Heart right ventricle (tissue), 16 donors: Measurements from ENCODE around the gene VPREB3. TPM values are rescaled to one million over a fixed set of nuclear protein-coding genes. Genes with fewer than 3 reads are reported as not detected.

Experiments
- ATAC-seq, 8 donors: fragments of 200-7000 bp; cut with Tn5 transposase; one replicate each; pipeline ENCODE4 v1.9.1; 2020; ENCODE audit warnings: mild to moderate bottlenecking in 8 of 8, moderate library complexity in 8 of 8, moderate number of reproducible peaks in 1 of 8
- DNase-seq, 2 donors: peaks; one replicate each; pipeline ENCODE4 v3.0.0-alpha.2; 2020
- H3K27ac ChIP-seq, 10 donors: fragments of 200-600 bp; sonication (generic) in 2 of 10; one replicate each; pipeline versions ENCODE4 v1.5.0 to v1.8.0; 2020 to 2022; ENCODE audit warnings: mild to moderate bottlenecking in 3 of 10
- H3K27me3 ChIP-seq, 7 donors: fragments of 200-600 bp; one replicate each; pipeline ENCODE4 v1.8.0; 2021 to 2022; ENCODE audit warnings: mild to moderate bottlenecking in 2 of 7
- H3K36me3 ChIP-seq, 9 donors: fragments of 200-600 bp; sonication (generic) in 1 of 9; one replicate each; pipeline versions ENCODE4 v1.5.0 to v1.8.0; 2020 to 2022; ENCODE audit warnings: mild to moderate bottlenecking in 2 of 9
- H3K4me1 ChIP-seq, 9 donors: fragments of 200-600 bp; sonication (generic) in 1 of 9; one replicate each; pipeline versions ENCODE4 v1.5.0 to v1.8.0; 2020 to 2022; ENCODE audit warnings: mild to moderate bottlenecking in 4 of 9
- H3K4me3 ChIP-seq, 10 donors: fragments of 200-600 bp; sonication (generic) in 2 of 10; one replicate each; pipeline versions ENCODE4 v1.5.0 to v1.8.0; 2020 to 2022; ENCODE audit warnings: mild to moderate bottlenecking in 7 of 10, moderate library complexity in 2 of 10
- H3K9me3 ChIP-seq, 11 donors: fragments of 200-600 bp in 10 of 11; sonication (generic) in 2 of 11; one replicate each; pipeline versions ENCODE4 v1.5.0 to v1.8.0; 2013 to 2022; ENCODE audit warnings: mild to moderate bottlenecking in 2 of 11, control low read depth in 1 of 11, moderate library complexity in 1 of 11
- CTCF ChIP-seq, 9 donors: fragments of 200-600 bp; sonication (generic) in 2 of 9; IDR thresholded peaks; one replicate each; pipeline versions ENCODE4 v1.5.0 to v1.8.0; 2021 to 2022; ENCODE audit warnings: antibody characterized with exemption in 9 of 9, mild to moderate bottlenecking in 5 of 9, moderate library complexity in 1 of 9
- WGBS, 2 donors: extraction: QIAGEN DNeasy Blood & Tissue Kit; methylation state at CpG; one replicate each; pipeline ENCODE4 v1.1.7; 2013; ENCODE audit warnings: inconsistent platforms in 1 of 2; 5-methylcytosine and 5-hydroxymethylcytosine counted together
- intact Hi-C, 10 donors: fragments of 100-400 bp; cut with DNase I; formaldehyde crosslinking; loops; one replicate each; pipeline versions ENCODE4 v1.11.1 to v1.14.2; 2022
- polyA plus RNA-seq, 2 donors: library from polyadenylated mRNA; stranded (reverse); fragments of 200-250 nt; gene quantifications; one replicate each; pipeline ENCODE4 v1.2.3, GENCODE V29; 2013
- total RNA-seq, 10 donors: library from RNA; stranded (reverse); fragmentation: NEBNext Ultra II Directional in 3 of 10; extraction: Animal tissue kit (Norgen Biotek cat#: 25700) in 3 of 10; gene quantifications; one replicate each; pipeline versions ENCODE4 v1.2.1 to v1.2.4, GENCODE V29; 2021 to 2023
- donor health status: Arrhythmogenic right ventricular cardiomyopathy.
- donor health status: ischemic (EF 13 %, LVEDD 7.1; RV severe dilation, severe dysfunction).
- donor health status: healthy with polysubstance abuse.
- donor health status: DM: no; HTN: yes; CAD: no.
- donor health status: DM: no; HTN: no; CAD: no.
- donor health status: ischemic (EF 25% LVEDD 6.9; RV normal size, moderate dysfunction).
- donor health status: ischemic (EF 25% LVEDD 5.7; RV mildly dilated, moderate dysfunction).
- donor health status: healthy.
- donor health status: DM: yes; HTN: yes; CAD: no.
- donor health status: Ischemic cardiomyopathy.
- donor health status: ischemic (EF 35%, LVEDD 5.7; RV mildly dilated, moderate dysfunction).
- donor health status: nonischemic (EF 11% LVEDD 7.7; RV severe dilation, severe dysfunction).
- donor health status: DM: yes; HTN: yes; CAD: no.
- donor health status: PGD.
- donor health status: ischemic (EF 29% LVEDD 5.4; RV normal size, mild dysfunction).
- donor health status: nonischemic (EF 23%, LVEDD 6.1; RV moderate dilation, normal function).

VPREB3 gene
- total and polyA plus RNA-seq, 12 donors = 0.56 to 2.5 (median 0.96) TPM; not detected in 4

DNA sequence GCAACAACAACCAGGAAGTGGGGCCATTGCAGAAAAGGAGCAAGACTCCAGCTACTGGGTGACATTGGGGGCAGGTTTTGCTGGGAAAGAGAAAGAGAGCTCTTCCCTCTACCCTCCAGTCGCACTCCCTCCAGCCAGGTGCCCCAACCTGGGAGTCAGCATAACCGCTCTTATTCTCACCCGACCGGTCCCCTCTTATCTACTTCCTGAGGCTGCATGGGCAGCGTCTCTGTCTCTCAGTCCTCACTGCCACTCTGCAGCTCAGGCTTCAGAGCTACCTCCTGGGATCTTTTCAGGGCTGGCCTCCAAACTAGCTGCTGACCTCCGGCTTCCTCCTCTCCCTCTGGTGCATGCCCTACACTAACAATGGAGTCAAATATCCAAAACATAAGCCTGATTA, 8.4 kb downstream of the VPREB3 start:
- no peak overlapping the region for H3K4me3 ChIP-seq
- H3K9me3 ChIP-seq = peaks cover 0 to 3% (median 0%) of the 10 kb centered on the region in 11 donors
- no peak for DNase-seq
- WGBS, 2 donors = 65 to 66% methylated on average over 6 of the region's 6 CpGs
- intact Hi-C loops = no loop called here
- no peaks in the 10 kb centered on the region for H3K27me3 ChIP-seq
- H3K27ac ChIP-seq = no peak overlapping the region
- no peak for ATAC-seq
- peaks cover 7 to 34% (median 22%) of the 10 kb centered on the region in 9 donors for H3K4me1 ChIP-seq
- TF ChIP-seq CTCF (IDR thresholded peaks at IDR 0.05) = no peak
- H3K36me3 ChIP-seq = peaks cover 0 to 43% (median 17%) of the 10 kb centered on the region in 9 donors

GRCh38 chr22:23744485-23744884, 9.7 kb downstream of the VPREB3 start:
- Histone ChIP-seq H3K27ac (no peak overlapping the region), H3K27me3 (no peaks in the 10 kb centered on the region), H3K4me1 (peaks cover 0 to 22% (median 12%) of the 10 kb centered on the region in 9 donors), H3K36me3 (peaks cover 0 to 43% (median 17%) of the 10 kb centered on the region in 9 donors), H3K4me3 (no peak overlapping the region), H3K9me3 (peaks cover 0 to 3% (median 0%) of the 10 kb centered on the region in 11 donors)
- intact Hi-C loops = no loop called here
- DNase-seq (no peak), ATAC-seq (no peak)
- TF ChIP-seq CTCF (IDR thresholded peaks at IDR 0.05) = no peak
- 98% methylated on average over 14 of the region's 14 CpGs for WGBS, 2 donors

- DNase-seq (no peak), ATAC-seq (no peak)
- Histone ChIP-seq H3K4me1 (peaks cover 0 to 21% (median 12%) of the 10 kb centered on the region in 9 donors), H3K36me3 (peaks cover 0 to 43% (median 17%) of the 10 kb centered on the region in 9 donors), H3K4me3 (no peak overlapping the region), H3K9me3 (peaks cover 0 to 3% (median 0%) of the 10 kb centered on the region in 11 donors), H3K27ac (no peak overlapping the region), H3K27me3 (no peaks in the 10 kb centered on the region)
- TF ChIP-seq CTCF (IDR thresholded peaks at IDR 0.05) = no peak
- intact Hi-C loops = no loop called here
- WGBS, 2 donors = 95 to 97% methylated on average over 13 of the region's 13 CpGs
These were observed 10.2 kb downstream of the VPREB3 start for GRCh38 chr22:23744001-23744400.

- intact Hi-C loops = no loop called here
- Histone ChIP-seq H3K27ac (peak overlapping the region in 3 of 10 donors; percentile 17 to 68 (median 48)), H3K27me3 (no peaks in the 10 kb centered on the region), H3K36me3 (peaks cover 0 to 43% (median 17%) of the 10 kb centered on the region in 9 donors), H3K9me3 (peaks cover 0 to 3% (median 0%) of the 10 kb centered on the region in 11 donors), H3K4me1 (peaks cover 0 to 21% (median 12%) of the 10 kb centered on the region in 9 donors), H3K4me3 (no peak overlapping the region)
- 67 to 85% methylated on average over 2 of the region's 2 CpGs for WGBS, 2 donors
- no peak for TF ChIP-seq CTCF (IDR thresholded peaks at IDR 0.05)
- peak in 2 of 8 donors; percentile 14 to 27 for ATAC-seq
- peak in 1 of 2 donors; percentile 39 for DNase-seq
These were observed 10.9 kb downstream of the VPREB3 start for GRCh38 chr22:23743303-23743705.
